Activated CD8-positive, alpha-beta memory T cell treated with anti-CD3 and anti-CD28 coated beads, Interleukin-2, amount 10 ng/mL, durations not matched to agents 7 days and 5 days (primary cell): ENCODE measurements around the gene FHOD3. TPM values are rescaled to one million over a fixed set of nuclear protein-coding genes. Genes with fewer than 3 reads are reported as not detected.
A peak's percentile ranks its signal among the peaks of the same experiment; 100 is the strongest.

Source experiments
- ATAC-seq: fragments of 150-1000 bp; cut with Tn5 transposase; one replicate; pipeline ENCODE4 v1.10.0; 2021; ENCODE audit warnings: moderate library complexity
- CTCF ChIA-PET: fragments of 350-600 bp; sonication (Branson Sonifier 250); formaldehyde crosslinking; loops from one replicate; lab custom pipeline; 2021; ENCODE audit warnings: antibody characterized with exemption; lab: Charles Lee
- DNase-seq: peaks from one replicate; pipeline ENCODE4 v3.0.0-alpha.2; 2020
- H3K27ac Mint-ChIP-seq: one replicate; pipeline ENCODE4 v1.8.0; 2021; ENCODE audit warnings: mild to moderate bottlenecking, mixed read lengths
- H3K27me3 Mint-ChIP-seq: one replicate; pipeline ENCODE4 v1.8.0; 2021; ENCODE audit warnings: mixed read lengths
- H3K36me3 Mint-ChIP-seq: one replicate; pipeline ENCODE4 v1.8.0; 2021; ENCODE audit warnings: mild to moderate bottlenecking, mixed read lengths
- H3K4me1 Mint-ChIP-seq: one replicate; pipeline ENCODE4 v1.8.0; 2021; ENCODE audit warnings: mixed read lengths
- H3K4me3 Mint-ChIP-seq: one replicate; pipeline ENCODE4 v1.8.0; 2021; ENCODE audit warnings: mild to moderate bottlenecking, moderate library complexity, mixed read lengths
- H3K9me3 Mint-ChIP-seq: one replicate; pipeline ENCODE4 v1.8.0; 2022; ENCODE audit warnings: low read depth, mixed read lengths
- total RNA-seq, 2 experiments: library from RNA; stranded (reverse); gene quantifications; one replicate each; pipeline ENCODE4 v1.2.3, GENCODE V29; 2021

FHOD3 gene
- total RNA-seq, 2 experiments from 2014 or later, result not detected

DNA sequence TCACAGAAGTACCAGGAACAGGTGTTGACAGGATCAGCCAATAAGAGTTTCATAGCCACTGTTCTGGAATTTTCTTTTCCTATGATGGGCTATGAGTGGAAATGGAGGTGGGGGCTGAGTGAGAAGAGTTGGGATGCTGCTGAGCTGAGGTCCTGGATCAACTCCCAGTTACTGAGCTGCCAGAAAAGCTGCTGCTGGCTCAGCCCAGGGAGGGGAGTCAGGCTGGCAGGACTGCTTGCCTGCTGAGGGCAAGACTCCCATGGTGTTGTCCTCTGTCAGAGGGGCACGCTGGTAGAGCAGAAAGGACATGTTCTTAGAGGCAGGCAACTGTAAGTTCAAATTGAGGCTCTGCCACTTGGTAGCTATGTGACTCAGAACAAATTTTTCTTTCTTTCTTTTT is 519.5 kb downstream of the FHOD3 start:
- CTCF ChIA-PET, result interaction anchor here (0.6 kb wide), 1 partner anchor 164 kb away, joined by 3 read pairs; no protein-coding TSS in a partner anchor
- Mint-ChIP-seq H3K27me3 (no peaks in the 10 kb centered on the region), H3K36me3 (peaks cover 46% of the 10 kb centered on the region), H3K4me1 (peaks cover 15% of the 10 kb centered on the region), H3K4me3 (no peak overlapping the region), H3K27ac (no peak overlapping the region), H3K9me3 (no peaks in the 10 kb centered on the region)
- DNase-seq, result no peak
- ATAC-seq, result no peak

DNA sequence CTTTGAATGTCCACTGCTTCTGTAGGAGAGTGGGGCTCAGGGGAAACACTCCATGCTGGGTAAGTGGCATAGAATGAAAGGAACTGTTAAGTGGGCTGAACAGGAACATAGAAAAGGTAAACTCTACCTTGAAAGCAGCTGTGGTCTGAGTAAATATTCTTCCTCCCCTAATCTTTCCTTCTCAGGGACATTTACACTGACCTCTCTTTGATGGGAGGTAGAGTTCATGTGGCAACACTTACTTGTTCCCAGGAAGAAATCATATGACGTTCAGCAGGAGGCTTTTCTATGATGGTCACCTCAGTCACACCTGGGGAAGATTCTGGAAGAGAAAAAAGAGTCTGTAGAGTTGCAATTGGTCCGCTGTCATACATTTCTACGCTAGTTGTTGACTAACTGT is 521.1 kb downstream of the FHOD3 start:
- no peak for DNase-seq
- no peaks in the 10 kb centered on the region for H3K9me3 Mint-ChIP-seq
- H3K27ac Mint-ChIP-seq, result no peak overlapping the region
- H3K4me1 Mint-ChIP-seq, result peaks cover 8% of the 10 kb centered on the region
- CTCF ChIA-PET, result interaction anchor here (1.4 kb wide), 1 partner anchor 131 kb away, joined by 6 read pairs; no protein-coding TSS in a partner anchor
- H3K36me3 Mint-ChIP-seq, result peaks cover 47% of the 10 kb centered on the region
- H3K4me3 Mint-ChIP-seq, result no peak overlapping the region
- no peak for ATAC-seq
- no peaks in the 10 kb centered on the region for H3K27me3 Mint-ChIP-seq

DNA sequence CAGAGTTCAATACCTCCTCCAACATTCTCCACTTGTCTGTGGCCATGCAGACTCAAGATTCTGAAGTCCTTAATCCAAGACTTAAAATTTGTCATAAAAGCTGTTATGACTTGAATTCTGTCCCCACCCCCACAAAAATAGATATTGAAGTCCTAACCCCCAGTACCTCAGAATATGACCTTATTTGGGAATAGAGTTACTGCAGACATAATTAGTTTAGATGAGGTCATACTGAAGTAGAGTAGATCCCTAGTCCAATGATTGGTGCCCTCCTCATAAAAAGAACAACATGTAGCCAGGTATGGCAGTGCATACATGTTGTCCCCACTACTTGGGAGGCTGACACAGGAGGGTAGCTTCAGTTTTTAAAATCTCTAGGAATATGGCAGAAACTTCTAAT is 522.1 kb downstream of the FHOD3 start:
- H3K36me3 Mint-ChIP-seq, result peaks cover 49% of the 10 kb centered on the region
- DNase-seq, result no peak
- H3K4me1 Mint-ChIP-seq, result peaks cover 8% of the 10 kb centered on the region
- no peaks in the 10 kb centered on the region for H3K9me3 Mint-ChIP-seq
- ATAC-seq, result no peak
- no peaks in the 10 kb centered on the region for H3K27me3 Mint-ChIP-seq
- H3K27ac Mint-ChIP-seq, result no peak overlapping the region
- CTCF ChIA-PET, result no interaction called here
- H3K4me3 Mint-ChIP-seq, result no peak overlapping the region

DNA sequence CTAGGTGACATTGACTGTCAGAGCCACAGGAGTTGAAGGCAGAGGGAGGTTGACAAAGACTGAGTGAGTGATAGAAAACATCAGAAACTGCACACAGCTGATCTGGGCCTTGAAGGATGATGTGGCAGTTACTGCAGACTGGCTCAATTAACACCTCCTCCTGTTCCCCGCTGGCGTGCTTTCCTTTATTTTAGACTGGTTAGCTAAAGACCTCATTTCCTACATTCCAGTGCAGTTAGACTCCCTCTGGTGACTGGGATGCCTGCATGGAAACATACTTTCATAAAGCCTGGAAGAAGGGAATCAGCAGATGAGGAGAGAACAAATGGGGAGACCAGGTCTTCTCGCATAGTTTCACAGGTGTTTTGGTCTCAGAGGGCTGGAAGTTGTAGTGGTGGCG is 524.2 kb downstream of the FHOD3 start:
- H3K4me3 Mint-ChIP-seq, result no peak overlapping the region
- no peak for ATAC-seq
- peaks cover 47% of the 10 kb centered on the region for H3K36me3 Mint-ChIP-seq

DNA sequence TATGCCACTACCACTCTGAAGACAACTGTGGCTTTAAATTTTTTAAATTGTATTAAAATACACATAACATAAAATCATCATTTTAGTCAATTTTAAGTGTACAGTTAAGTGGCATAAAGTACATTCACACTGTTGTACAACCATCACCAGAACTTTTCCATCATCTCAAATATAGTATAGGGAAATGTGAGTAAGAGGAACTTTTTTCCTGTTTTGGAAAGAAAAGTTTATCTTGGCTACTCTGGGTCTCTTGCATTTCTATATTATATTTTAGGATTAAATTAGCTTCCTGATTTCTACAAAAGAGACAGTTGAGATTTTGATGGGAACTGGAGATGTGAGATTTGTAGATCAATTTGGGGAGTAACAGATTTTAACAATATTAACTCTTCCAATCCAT is 528.0 kb downstream of the FHOD3 start:
- H3K36me3 Mint-ChIP-seq, result peaks cover 41% of the 10 kb centered on the region
- peaks cover 35% of the 10 kb centered on the region for H3K4me1 Mint-ChIP-seq
- no peak for ATAC-seq
- no peaks in the 10 kb centered on the region for H3K27me3 Mint-ChIP-seq
- CTCF ChIA-PET, result no interaction called here
- H3K4me3 Mint-ChIP-seq, result no peak overlapping the region
- H3K9me3 Mint-ChIP-seq, result no peaks in the 10 kb centered on the region
- H3K27ac Mint-ChIP-seq, result no peak overlapping the region
- no peak for DNase-seq

More for the DNA sequence above, 524.2 kb downstream of the FHOD3 start:
- no peak for DNase-seq
- Mint-ChIP-seq H3K27ac (no peak overlapping the region), H3K27me3 (no peaks in the 10 kb centered on the region), H3K9me3 (no peaks in the 10 kb centered on the region), H3K4me1 (peaks cover 14% of the 10 kb centered on the region)
- CTCF ChIA-PET, result no interaction called here

DNA sequence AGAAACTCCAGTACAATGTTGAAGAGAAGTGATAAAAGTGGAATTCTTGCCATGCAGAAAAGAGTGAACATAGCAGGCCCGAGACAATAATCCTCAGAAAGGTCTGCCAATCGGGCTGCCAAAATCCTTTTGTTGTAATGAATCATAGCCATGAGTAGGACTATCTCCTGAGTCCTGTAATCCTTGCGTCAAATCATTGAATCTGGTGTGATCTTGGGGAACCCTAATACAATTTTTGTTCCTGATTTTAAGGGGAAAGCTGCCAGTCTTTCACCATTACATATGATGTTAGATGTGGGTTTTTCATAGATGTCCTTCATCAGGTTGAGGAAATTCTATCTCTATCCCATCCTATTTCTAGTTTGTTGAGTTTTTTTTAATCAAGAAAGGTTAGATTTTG is 529.0 kb downstream of the FHOD3 start:
- Mint-ChIP-seq H3K27me3 (no peaks in the 10 kb centered on the region), H3K36me3 (peaks cover 33% of the 10 kb centered on the region), H3K4me3 (no peak overlapping the region), H3K4me1 (peaks cover 43% of the 10 kb centered on the region), H3K27ac (no peak overlapping the region), H3K9me3 (no peaks in the 10 kb centered on the region)
- ATAC-seq (no peak), DNase-seq (no peak)
- CTCF ChIA-PET, result no interaction called here

DNA sequence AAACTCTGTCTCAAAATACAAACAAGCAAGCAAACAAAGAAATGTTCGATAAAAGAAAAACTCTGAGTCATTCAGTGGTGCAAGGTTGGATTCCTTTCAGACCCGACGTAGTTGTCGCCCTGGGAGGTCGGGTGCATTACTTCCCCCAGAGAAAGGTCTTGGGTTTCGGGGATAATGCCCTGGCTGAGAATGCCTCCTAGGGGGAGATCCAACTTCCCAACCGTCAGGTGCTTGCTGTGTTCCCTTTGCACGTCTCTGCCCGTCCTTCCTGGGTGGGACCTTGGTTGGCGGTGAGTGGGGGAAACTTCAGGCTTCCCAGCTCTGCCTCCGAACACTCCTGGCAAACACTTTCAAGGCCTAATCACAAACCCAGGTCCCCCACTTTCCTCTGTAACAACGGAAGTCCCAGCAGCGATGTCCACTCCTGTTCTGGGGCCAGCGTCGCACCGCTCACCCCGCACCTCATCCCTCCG is 530.7 kb downstream of the FHOD3 start:
- H3K27ac Mint-ChIP-seq, result peak overlapping the region; percentile 94
- CTCF ChIA-PET, result interaction anchor here (1.3 to 2.7 kb wide), 5 partner anchors 11 to 76 kb away, joined by 3 to 15 read pairs (median 6); no protein-coding TSS in a partner anchor
- ATAC-seq (no peak), DNase-seq (no peak)
- no peaks in the 10 kb centered on the region for H3K9me3 Mint-ChIP-seq
- peaks cover 27% of the 10 kb centered on the region for H3K36me3 Mint-ChIP-seq
- no peaks in the 10 kb centered on the region for H3K27me3 Mint-ChIP-seq
- H3K4me1 Mint-ChIP-seq, result peaks cover 46% of the 10 kb centered on the region
- H3K4me3 Mint-ChIP-seq, result peak overlapping the region; percentile 92

DNA sequence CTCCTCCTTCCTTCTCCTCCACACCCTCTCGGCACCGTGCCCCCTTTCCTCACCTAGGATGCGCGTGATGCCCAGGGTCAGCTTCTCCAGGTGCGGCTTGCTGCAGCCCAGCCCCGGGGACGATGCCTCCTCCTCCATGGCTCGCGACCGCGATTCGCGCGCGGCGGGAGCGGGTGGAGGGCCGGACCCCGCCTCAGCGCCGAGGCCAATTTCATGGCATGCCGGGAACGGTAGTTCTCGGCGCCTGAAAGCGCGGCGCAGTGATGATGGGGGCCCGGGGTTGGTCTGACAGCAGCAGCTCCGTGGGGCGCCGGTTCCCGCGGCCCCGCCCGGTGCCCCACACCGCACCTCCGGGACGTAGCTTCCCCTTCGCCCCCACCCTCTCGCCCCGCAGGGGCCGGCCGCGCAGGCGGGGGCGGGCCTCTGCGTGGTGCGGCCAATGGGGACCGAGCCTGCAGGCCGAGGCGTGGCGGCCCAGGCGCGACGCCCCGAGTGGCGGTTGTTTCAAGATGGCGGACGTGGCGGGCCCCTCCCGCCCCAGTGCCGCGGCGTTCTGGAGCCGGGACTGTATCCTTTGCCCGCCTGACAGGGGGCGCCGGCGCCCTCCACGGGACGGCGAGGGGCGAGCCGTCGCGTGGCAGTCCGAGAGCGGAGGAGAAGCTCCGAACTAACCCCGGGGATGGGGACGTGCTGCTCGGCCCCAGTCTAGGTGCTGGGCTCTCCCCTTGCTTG is 531.3 kb downstream of the FHOD3 start, which contains the start of the genes KIAA1328 and TPGS2:
Gene KIAA1328 (plus strand): TSS at position 498 of the 732 bp plus-strand sequence. CDS start 12 bp downstream, at position 510.
Gene TPGS2 (minus strand): TSS at position 373 of the 732 bp plus-strand sequence. CDS start 235 bp downstream, at position 138.
- CTCF ChIA-PET, result interaction anchor here (1.3 to 2.7 kb wide), 6 partner anchors 10 to 75 kb away, joined by 3 to 15 read pairs (median 5); no protein-coding TSS in a partner anchor
- H3K9me3 Mint-ChIP-seq, result no peaks in the 10 kb centered on the region
- H3K27ac Mint-ChIP-seq, result peak within 1 kb of the TSS; percentile 94
- DNase-seq, result peak; percentile 92
- H3K4me1 Mint-ChIP-seq, result peaks cover 46% of the 10 kb centered on the region
- peaks cover 24% of the 10 kb centered on the region for H3K36me3 Mint-ChIP-seq
- peak; percentile 92 for ATAC-seq
- no peaks in the 10 kb centered on the region for H3K27me3 Mint-ChIP-seq
- H3K4me3 Mint-ChIP-seq, result peak within 1 kb of the TSS; percentile 92

Other genes starting within 250 kb of the FHOD3 start
- 10 to 100 TPM; 26.2 to 33.4 TPM for gene RPRD1A, start 230.2 kb upstream of the FHOD3 start, total RNA-seq
- 10 to 100 TPM; 19.3 to 29.4 TPM for gene SLC39A6, start 168.4 kb upstream of the FHOD3 start, total RNA-seq
- gene ELP2, start 167.8 kb upstream of the FHOD3 start, total RNA-seq, result 10 to 100 TPM; 58.8 to 67.6 TPM
- gene MOCOS, start 110.2 kb upstream of the FHOD3 start, total RNA-seq, result under 1 TPM; 0.40 to 0.64 TPM